ENCODE measurements around the gene LUC7L. TPM values are rescaled to one million over a fixed set of nuclear protein-coding genes. Genes with fewer than 3 reads are reported as not detected.
A peak's percentile ranks its signal among the peaks of the same experiment; 100 is the strongest.
"Not testable (repeated sequence)": the region's sequence is repeated elsewhere in the genome, so short reads cannot be mapped to it uniquely, and the experiment has no call there.

LUC7L gene
- total RNA-seq, 3 donors from 2014 or later, result 76.0 to 82.0 (median 76.2) TPM

- peak overlapping the region; percentile 13 for H3K4me3 Mint-ChIP-seq
- H3K36me3 Mint-ChIP-seq (ENCODE audit: insufficient read depth), result peaks cover 16% of the 10 kb centered on the region
- no peaks in the 10 kb centered on the region for H3K9me3 Mint-ChIP-seq
- peaks cover 21% of the 10 kb centered on the region for H3K4me1 Mint-ChIP-seq (ENCODE audit: low read depth)
- DNase-seq (no peak), ATAC-seq (no peak)
- H3K27me3 Mint-ChIP-seq (ENCODE audit: low read depth), result no peaks in the 10 kb centered on the region
Measured at GRCh38 chr16:253833-254232, 24.6 kb upstream of the LUC7L start.

- ATAC-seq, result peak; percentile 74 to 85
- Mint-ChIP-seq H3K9me3 (no peaks in the 10 kb centered on the region), H3K4me3 (peak overlapping the region; percentile 74), H3K36me3 (ENCODE audit: insufficient read depth) (peaks cover 16% of the 10 kb centered on the region), H3K4me1 (ENCODE audit: low read depth) (peaks cover 21% of the 10 kb centered on the region), H3K27me3 (ENCODE audit: low read depth) (no peaks in the 10 kb centered on the region)
- no peak for DNase-seq
Measured at GRCh38 chr16:252366-253337, 23.4 kb upstream of the LUC7L start.

- Mint-ChIP-seq H3K27me3 (ENCODE audit: low read depth) (no peaks in the 10 kb centered on the region), H3K9me3 (no peaks in the 10 kb centered on the region), H3K4me1 (ENCODE audit: low read depth) (peaks cover 17% of the 10 kb centered on the region), H3K4me3 (no peak overlapping the region), H3K36me3 (ENCODE audit: insufficient read depth) (peaks cover 12% of the 10 kb centered on the region)
- no peak for ATAC-seq
- DNase-seq, result no peak
Measured at GRCh38 chr16:249431-249830, 20.2 kb upstream of the LUC7L start.

DNA sequence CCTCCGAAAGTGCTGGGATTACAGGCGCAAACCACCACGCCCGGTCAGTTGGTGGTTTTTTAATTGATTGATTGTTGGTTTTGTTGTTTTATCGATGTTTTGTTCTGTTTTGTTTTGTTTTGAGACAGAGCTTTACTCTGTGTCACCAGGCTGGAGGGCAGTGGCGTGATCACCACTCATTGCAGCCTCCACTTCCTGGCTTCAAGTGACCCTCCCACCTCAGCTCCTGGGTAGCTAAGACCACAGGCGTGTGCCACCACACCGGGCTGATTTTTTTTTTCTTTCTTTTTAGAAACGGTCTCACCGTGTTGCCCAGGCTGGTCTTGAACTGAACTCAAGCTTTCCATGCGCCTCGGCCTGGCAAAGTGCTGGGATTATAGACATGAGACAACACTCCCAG is 17.8 kb upstream of the LUC7L start:
- H3K4me3 Mint-ChIP-seq, result no peak overlapping the region
- peaks cover 1% of the 10 kb centered on the region for H3K4me1 Mint-ChIP-seq (ENCODE audit: low read depth)
- no peaks in the 10 kb centered on the region for H3K9me3 Mint-ChIP-seq
- peaks cover 8% of the 10 kb centered on the region for H3K36me3 Mint-ChIP-seq (ENCODE audit: insufficient read depth)
- no peak for ATAC-seq
- DNase-seq, result no peak
- no peaks in the 10 kb centered on the region for H3K27me3 Mint-ChIP-seq (ENCODE audit: low read depth)

GRCh38 chr16:245105-245504 is 15.9 kb upstream of the LUC7L start:
- no peaks in the 10 kb centered on the region for H3K9me3 Mint-ChIP-seq
- DNase-seq (no peak), ATAC-seq (no peak)
- peaks cover 2% of the 10 kb centered on the region for H3K36me3 Mint-ChIP-seq (ENCODE audit: insufficient read depth)
- peaks cover 3% of the 10 kb centered on the region for H3K4me1 Mint-ChIP-seq (ENCODE audit: low read depth)
- H3K27me3 Mint-ChIP-seq (ENCODE audit: low read depth), result no peaks in the 10 kb centered on the region
- no peak overlapping the region for H3K4me3 Mint-ChIP-seq

DNA sequence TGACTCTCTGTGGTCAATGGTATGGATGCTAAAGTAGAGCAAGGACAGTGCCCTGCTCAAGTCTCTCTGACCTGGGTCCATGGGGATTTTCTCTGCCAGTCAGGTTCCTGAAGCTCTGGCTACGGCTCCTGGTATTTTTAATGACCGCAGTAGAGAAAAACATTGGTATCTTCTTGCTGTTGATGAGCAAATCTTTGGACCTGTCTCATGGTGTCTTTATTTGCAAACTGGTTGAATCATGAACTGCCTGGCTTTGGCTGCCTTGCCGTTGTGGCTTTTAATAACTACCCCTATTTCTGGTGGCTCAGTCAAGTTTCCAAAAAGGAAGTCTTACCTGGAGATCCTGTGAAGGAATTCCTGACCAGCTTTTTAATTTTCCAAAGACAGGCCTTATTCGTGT is 14.1 kb upstream of the LUC7L start:
- DNase-seq (no peak), ATAC-seq (no peak)
- Mint-ChIP-seq H3K4me1 (ENCODE audit: low read depth) (peaks cover 9% of the 10 kb centered on the region), H3K27me3 (ENCODE audit: low read depth) (no peaks in the 10 kb centered on the region), H3K36me3 (ENCODE audit: insufficient read depth) (peaks cover 2% of the 10 kb centered on the region), H3K4me3 (no peak overlapping the region), H3K9me3 (no peaks in the 10 kb centered on the region)

DNA sequence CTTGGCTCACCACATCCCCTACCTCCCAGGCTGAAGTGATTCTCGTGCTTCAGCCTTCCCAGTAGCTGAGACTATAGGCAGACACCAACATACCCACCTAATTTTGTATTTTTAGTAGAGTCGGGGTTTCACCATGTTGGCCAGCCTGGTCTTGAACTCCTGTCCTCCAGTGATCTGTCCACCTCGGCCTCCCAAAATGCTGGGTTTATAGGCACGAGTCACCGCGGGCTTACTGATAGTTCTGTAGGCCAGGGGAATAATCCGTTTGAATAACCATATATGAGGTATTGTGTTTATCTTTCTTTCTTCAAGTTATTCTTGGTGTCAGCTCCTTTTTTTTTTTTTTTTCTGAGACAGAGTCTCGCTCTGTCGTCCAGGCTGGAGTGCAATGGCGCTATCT is 13.0 kb upstream of the LUC7L start:
- DNase-seq (no peak), ATAC-seq (no peak)
- Mint-ChIP-seq H3K27me3 (ENCODE audit: low read depth) (no peaks in the 10 kb centered on the region), H3K9me3 (no peaks in the 10 kb centered on the region), H3K4me1 (ENCODE audit: low read depth) (peaks cover 10% of the 10 kb centered on the region), H3K4me3 (no peak overlapping the region), H3K36me3 (ENCODE audit: insufficient read depth) (peaks cover 2% of the 10 kb centered on the region)

DNA sequence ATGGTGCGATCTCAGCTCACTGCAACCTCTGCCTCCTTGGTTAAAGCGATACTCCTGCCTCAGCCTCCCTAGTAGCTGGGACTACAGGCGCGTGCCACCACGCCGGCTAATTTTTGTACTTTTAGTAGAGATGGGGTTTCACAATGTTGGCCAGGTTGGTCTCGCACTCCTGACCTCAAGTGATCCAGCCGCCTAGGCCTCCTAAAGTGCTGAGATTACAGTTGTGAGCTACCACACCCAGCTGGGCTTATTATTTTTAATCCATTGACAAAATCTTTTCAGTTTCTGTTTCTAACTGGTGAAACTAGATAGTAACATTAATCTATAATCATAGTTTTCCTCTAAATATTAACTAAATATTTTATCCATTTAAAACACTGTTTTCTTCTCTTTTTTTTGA is 11.3 kb upstream of the LUC7L start:
- no peaks in the 10 kb centered on the region for H3K9me3 Mint-ChIP-seq
- H3K36me3 Mint-ChIP-seq (ENCODE audit: insufficient read depth), result peaks cover 2% of the 10 kb centered on the region
- ATAC-seq (no peak), DNase-seq (no peak)
- no peaks in the 10 kb centered on the region for H3K27me3 Mint-ChIP-seq (ENCODE audit: low read depth)
- H3K4me3 Mint-ChIP-seq, result no peak overlapping the region
- H3K4me1 Mint-ChIP-seq (ENCODE audit: low read depth), result peaks cover 13% of the 10 kb centered on the region

GRCh38 chr16:239948-240277 is 10.7 kb upstream of the LUC7L start:
- H3K4me3 Mint-ChIP-seq, result no peak overlapping the region
- peaks cover 19% of the 10 kb centered on the region for H3K4me1 Mint-ChIP-seq (ENCODE audit: low read depth)
- H3K36me3 Mint-ChIP-seq (ENCODE audit: insufficient read depth), result no peaks in the 10 kb centered on the region
- H3K9me3 Mint-ChIP-seq, result no peaks in the 10 kb centered on the region
- ATAC-seq (no peak), DNase-seq (no peak)
- no peaks in the 10 kb centered on the region for H3K27me3 Mint-ChIP-seq (ENCODE audit: low read depth)

DNA sequence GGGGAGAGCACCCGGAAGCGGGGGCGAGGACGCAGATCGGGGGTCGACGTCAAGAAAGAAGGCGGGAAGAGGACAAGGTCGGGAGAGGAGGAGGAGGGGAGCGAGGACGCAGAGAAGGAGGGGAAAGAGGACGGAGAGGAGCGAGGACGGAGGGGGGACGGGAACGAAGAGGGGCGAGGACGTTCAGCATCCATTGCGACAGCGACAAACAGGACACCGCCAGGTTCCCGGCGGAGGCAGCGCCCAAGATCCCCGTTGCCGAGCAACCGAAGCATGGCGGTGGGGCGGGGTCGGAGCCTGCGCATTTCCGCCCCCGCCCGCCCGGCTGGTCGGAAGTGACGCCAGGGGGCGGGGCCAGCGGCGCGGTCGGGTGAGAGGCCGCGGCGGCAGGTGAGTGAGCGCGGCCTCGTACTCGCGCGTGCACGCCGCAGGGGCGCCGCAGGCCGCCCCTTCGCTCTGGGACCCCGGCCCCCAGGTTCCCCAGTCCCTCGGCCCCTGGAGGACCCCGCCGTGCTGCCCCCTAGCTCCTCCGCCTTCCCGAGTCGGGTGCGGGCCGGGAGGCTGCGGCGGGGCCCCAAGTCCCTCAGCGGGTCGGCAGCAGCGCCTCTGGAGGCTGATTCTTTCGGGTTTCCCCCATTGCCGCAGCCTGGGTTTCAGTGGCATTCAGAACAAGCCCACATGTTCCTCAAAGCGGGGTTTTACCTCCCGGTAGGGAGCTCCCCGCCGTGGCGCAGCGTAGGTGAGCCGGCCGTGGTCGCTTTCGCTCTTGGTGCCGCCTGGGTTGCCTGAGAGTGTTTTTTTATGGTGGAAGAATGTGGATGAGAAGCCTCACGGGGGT is 5.4 kb upstream of the LUC7L start, which contains the start of gene FAM234A:
FAM234A (plus strand) TSS at position 354 of the 838 bp plus-strand sequence. CDS start 19,593 bp downstream, outside the sequence.
- Mint-ChIP-seq H3K36me3 (ENCODE audit: insufficient read depth) (no peaks in the 10 kb centered on the region), H3K4me3 (peak within 1 kb of the TSS; percentile 88), H3K4me1 (ENCODE audit: low read depth) (peaks cover 15% of the 10 kb centered on the region), H3K9me3 (no peaks in the 10 kb centered on the region), H3K27me3 (ENCODE audit: low read depth) (no peaks in the 10 kb centered on the region)
- ATAC-seq (peak; percentile 91 to 94), DNase-seq (peak; percentile 94)

DNA sequence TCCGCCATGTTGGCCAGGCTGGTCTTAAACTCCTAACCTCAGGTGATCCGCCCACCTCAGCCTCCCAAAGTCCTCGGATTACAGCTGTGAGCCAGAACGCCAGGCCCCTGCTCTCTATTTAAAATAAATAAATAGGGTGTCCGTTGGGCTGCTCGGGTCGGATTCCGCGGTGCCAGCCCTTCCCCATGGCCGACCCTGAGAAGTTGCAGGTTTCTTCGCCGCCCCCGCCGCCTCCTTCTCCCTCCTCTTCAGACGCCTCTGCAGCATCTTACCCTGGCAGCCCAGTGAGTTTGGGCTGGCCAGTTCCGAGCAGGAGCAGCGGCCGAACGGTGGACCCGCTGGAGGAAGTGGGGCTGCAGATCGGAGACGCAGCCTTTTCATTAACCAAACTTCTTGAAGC is 1.7 kb upstream of the LUC7L start:
- DNase-seq (no peak), ATAC-seq (no peak)
- H3K4me3 Mint-ChIP-seq, result no peak overlapping the region
- H3K4me1 Mint-ChIP-seq (ENCODE audit: low read depth), result peaks cover 35% of the 10 kb centered on the region
- H3K9me3 Mint-ChIP-seq, result no peaks in the 10 kb centered on the region
- H3K36me3 Mint-ChIP-seq (ENCODE audit: insufficient read depth), result peaks cover 15% of the 10 kb centered on the region
- no peaks in the 10 kb centered on the region for H3K27me3 Mint-ChIP-seq (ENCODE audit: low read depth)

DNA sequence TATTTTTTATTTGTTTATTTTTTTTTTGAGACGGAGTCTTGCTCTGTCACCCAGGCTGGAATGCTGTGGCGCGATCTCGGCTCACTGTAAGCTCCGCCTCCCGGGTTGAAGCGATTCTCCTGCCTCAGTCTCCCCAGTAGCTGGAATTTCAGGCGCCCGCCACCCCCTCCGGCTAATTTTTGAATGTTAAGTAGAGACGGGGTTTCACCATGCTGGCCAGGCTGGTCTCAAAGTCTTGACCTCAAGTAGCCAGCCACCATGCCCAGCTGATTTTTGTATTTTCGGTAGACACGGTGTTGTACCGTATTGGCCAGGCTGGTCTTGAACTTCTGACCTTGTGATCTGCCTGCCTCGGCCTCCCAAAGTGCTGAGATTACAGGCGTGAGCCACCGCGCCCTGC is 1.1 kb upstream of the LUC7L start:
- not testable (repeated sequence) for DNase-seq; H3K27me3 Mint-ChIP-seq (ENCODE audit: low read depth); H3K9me3 Mint-ChIP-seq; H3K4me3 Mint-ChIP-seq; ATAC-seq
- Mint-ChIP-seq H3K4me1 (ENCODE audit: low read depth) (peaks cover 33% of the 10 kb centered on the region), H3K36me3 (ENCODE audit: insufficient read depth) (peaks cover 18% of the 10 kb centered on the region)

GRCh38 chr16:229731-230281 is 557 bp upstream of the LUC7L start:
- Mint-ChIP-seq H3K9me3 (no peaks in the 10 kb centered on the region), H3K36me3 (ENCODE audit: insufficient read depth) (peaks cover 18% of the 10 kb centered on the region), H3K27me3 (ENCODE audit: low read depth) (no peaks in the 10 kb centered on the region), H3K4me3 (peak overlapping the region; percentile 71), H3K4me1 (ENCODE audit: low read depth) (peaks cover 29% of the 10 kb centered on the region)
- DNase-seq (no peak), ATAC-seq (no peak)

DNA sequence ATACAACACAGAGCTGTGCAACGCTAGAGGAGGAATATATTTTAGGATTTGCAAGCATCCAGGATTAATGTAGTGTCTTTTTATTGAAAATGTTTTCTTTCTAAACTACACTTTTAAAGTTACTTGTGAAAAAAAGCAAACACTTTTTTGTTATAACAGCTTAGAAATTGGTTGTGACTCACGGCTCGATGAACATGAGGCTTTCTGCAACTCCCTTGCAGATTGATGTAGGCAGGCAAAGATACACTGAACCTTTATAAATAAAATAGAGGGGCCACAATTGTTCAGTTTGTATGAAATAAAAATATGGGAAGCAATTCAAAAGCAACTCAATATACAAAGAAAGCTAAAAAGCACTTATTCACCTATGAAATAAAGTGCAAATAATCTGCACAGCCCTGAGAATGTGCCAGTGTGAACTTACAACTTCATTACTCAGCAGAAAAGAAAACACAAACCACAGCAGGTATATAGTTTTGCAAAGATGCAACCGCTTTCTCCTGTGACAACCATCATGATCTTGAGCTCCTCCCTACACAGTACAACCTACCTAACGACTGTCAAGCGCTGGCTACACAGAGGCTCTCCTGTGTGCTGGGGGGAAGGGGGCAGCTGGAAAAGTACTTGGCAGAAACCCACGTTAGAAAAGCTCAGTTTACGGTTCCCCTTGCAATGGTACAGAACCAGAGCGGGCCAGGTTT is 948 bp downstream of the LUC7L start:
- Mint-ChIP-seq H3K27me3 (ENCODE audit: low read depth) (no peaks in the 10 kb centered on the region), H3K4me3 (peak overlapping the region; percentile 93), H3K36me3 (ENCODE audit: insufficient read depth) (peaks cover 20% of the 10 kb centered on the region), H3K9me3 (no peaks in the 10 kb centered on the region), H3K4me1 (ENCODE audit: low read depth) (peaks cover 28% of the 10 kb centered on the region)
- ATAC-seq (peak; percentile 28 to 29), DNase-seq (no peak)
